Kidney epithelial cell (primary cell): ENCODE data around the gene TSPOAP1. TPM values are rescaled to one million over a fixed set of nuclear protein-coding genes. Genes with fewer than 3 reads are reported as not detected.
A peak's percentile ranks its signal among the peaks of the same experiment; 100 is the strongest.

Source experiments
- DNase-seq: peaks from one replicate; pipeline ENCODE4 v3.0.0-alpha.2; 2010; ENCODE audit warnings: low read depth
- H3K27me3 ChIP-seq: 2 replicates; pipeline ENCODE4 v1.6.0; 2011; ENCODE audit warnings: low read length; ENCODE audit not compliant: control insufficient read depth, insufficient read depth
- H3K36me3 ChIP-seq: 2 replicates; pipeline ENCODE4 v1.5.1; 2011; ENCODE audit warnings: low read length; ENCODE audit not compliant: control insufficient read depth, insufficient read depth
- H3K4me3 ChIP-seq: 2 replicates; pipeline ENCODE4 v1.5.1; 2011; ENCODE audit warnings: low read depth, mild to moderate bottlenecking, control low read depth, low read length
- total RNA-seq: library from RNA; depleted of rRNA; stranded (reverse); fragments of >200 nt; gene quantifications from 2 replicates; pipeline ENCODE4 v1.2.3, GENCODE V29; 2015
- TF ChIP-seq, protein P1 (sequence below): IDR thresholded peaks from 2 replicates; pipeline ENCODE4 v1.5.1; 2011; ENCODE audit warnings: mild to moderate bottlenecking, moderate library complexity, low read length, control low read depth, inconsistent platforms; ENCODE audit not compliant: insufficient read depth, poor library complexity, severe bottlenecking

The TSPOAP1 gene
- total RNA-seq, 1 donor from 2014 or later, result 9.4 TPM

DNA sequence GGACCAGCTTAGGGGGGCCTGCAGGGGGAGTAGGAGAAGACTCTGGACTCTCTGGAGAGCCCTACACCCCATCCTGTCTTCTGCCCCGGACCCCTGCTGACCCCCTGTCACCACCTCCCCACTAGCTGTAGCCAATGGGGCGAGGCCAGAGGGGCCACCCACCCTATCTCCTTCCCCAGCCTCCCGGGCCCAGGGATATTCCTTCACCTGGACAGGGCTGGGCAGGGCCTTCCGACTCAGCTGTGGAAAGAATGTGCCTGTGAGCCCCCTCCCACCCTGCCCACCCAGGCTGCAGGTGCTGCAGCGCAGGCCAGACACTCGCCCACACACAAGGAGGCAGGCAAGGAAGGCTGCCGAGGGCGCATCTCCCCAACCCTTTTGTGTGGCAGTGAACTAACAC lies 23.0 kb downstream of the TSPOAP1 start:
- Histone ChIP-seq H3K36me3 (no peaks in the 10 kb centered on the region), H3K4me3 (no peak overlapping the region), H3K27me3 (peaks cover 3% of the 10 kb centered on the region)
- TF ChIP-seq, protein P1, sequence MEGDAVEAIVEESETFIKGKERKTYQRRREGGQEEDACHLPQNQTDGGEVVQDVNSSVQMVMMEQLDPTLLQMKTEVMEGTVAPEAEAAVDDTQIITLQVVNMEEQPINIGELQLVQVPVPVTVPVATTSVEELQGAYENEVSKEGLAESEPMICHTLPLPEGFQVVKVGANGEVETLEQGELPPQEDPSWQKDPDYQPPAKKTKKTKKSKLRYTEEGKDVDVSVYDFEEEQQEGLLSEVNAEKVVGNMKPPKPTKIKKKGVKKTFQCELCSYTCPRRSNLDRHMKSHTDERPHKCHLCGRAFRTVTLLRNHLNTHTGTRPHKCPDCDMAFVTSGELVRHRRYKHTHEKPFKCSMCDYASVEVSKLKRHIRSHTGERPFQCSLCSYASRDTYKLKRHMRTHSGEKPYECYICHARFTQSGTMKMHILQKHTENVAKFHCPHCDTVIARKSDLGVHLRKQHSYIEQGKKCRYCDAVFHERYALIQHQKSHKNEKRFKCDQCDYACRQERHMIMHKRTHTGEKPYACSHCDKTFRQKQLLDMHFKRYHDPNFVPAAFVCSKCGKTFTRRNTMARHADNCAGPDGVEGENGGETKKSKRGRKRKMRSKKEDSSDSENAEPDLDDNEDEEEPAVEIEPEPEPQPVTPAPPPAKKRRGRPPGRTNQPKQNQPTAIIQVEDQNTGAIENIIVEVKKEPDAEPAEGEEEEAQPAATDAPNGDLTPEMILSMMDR, result no peak
- no peak for DNase-seq

DNA sequence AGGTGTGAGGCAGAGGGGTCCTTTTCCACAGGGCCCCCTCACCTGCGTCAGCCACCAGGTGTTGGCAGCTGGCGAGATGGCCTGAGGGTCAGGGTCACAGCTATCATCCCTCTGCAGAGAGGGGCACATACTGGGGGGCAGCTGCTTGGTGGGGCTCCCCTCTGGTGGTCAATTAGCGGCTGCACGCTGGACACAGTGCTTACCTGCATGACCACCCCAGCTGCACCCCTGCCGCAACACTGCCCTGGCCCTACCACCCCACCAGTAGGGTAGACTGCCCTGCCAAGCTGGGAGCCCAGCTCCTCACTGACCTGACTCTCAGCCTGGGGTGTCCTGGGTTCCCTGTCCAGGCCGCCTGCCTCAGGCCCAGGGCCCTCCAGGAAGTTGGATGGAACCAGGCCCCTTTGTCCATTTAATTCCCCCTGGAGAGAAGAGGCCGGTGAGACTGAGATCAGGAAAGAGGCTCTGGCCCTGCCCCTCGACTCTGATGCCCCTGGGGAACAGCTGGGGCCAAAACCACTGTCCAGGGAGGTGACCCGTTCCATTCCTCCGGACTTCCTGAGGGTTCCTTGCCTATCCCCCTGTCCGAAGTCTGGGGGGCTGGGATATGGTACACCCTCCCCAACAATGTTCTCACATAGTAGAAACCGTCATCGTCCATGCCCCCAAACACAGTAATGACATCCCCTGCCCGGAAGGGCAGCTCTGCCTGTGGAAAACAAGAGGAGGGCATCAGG lies 23.7 kb downstream of the TSPOAP1 start:
- TF ChIP-seq, protein P1, result no peak
- no peak for DNase-seq
- no peak overlapping the region for H3K4me3 ChIP-seq
- H3K36me3 ChIP-seq, result no peaks in the 10 kb centered on the region
- H3K27me3 ChIP-seq, result peaks cover 6% of the 10 kb centered on the region

DNA sequence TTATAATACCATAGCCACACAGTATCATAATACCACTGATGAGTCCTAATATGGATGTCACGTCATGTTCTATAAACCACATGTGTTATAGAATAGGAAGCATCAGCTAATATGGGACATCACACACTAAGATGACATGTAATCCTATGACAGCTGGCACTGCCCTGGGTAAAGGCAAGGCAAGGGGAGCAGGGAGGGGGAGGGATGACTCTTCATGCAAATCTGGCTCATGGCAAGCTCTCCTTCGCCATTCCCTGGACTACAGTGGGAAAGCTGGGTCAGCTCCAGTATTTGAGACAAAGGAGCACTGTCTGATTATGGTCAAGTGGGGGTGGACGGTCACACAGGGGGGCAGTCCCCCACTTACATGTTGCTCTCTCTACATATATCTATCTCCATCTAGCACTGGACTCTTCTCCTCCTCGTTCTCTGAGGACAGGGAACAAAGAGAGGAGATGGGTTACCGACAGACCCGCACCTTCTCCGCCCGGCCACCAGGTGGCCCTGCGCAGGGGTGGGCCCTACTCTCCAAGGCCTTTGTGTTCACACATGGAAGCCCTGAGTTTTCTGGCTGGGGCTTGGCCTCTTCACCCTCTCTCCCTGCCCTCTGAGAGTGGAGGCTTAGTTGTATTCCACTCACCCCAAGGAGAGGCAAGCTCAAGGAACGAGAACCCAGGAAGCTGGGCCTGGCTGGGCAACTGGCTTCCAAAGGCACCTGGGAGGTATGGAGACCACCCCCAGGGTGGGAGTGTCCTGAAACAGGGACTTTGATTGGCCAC lies 24.4 kb downstream of the TSPOAP1 start:
- no peaks in the 10 kb centered on the region for H3K36me3 ChIP-seq
- H3K4me3 ChIP-seq, result no peak overlapping the region
- no peak for DNase-seq
- peaks cover 6% of the 10 kb centered on the region for H3K27me3 ChIP-seq
- TF ChIP-seq, protein P1, result peak; percentile 80

DNA sequence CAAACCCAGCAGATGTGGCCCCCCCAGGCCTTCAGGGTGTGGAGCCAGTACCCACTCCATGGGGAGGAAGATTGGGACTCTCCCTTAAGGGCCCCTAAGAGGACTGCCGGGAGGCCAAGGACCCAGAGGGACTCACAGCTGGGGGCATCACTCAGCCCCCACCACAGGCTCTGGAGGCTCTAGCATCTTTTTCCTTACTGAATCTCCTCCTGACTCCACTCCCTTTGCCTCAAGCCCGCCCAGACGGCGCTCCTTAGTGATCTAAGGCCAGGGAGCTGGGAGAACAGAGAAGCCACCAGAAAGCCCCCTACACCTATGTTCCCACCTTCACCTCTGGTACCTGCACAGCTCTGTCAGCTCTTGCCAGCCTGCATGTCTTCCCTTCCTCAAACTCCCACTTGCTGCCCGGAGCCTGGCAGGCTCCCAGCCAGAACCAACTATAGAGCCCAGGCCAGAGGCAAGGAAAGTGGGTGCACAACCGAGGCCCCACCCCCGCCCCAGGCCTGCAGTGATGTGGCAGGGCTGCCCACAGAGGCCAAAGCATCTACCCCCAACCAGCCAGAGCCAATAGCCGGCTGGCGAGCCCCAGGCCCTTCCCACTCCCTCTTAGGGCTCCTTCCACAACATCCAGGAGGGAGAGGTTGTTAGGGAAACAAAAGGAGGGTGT lies 25.5 kb downstream of the TSPOAP1 start:
- H3K36me3 ChIP-seq, result no peaks in the 10 kb centered on the region
- no peak for DNase-seq
- no peak overlapping the region for H3K4me3 ChIP-seq
- peaks cover 6% of the 10 kb centered on the region for H3K27me3 ChIP-seq
- TF ChIP-seq, protein P1, result no peak

GRCh38 chr17:58302171-58302918 lies 26.2 kb downstream of the TSPOAP1 start:
- DNase-seq, result no peak

More at GRCh38 chr17:58302171-58302918, 26.2 kb downstream of the TSPOAP1 start:
- Histone ChIP-seq H3K36me3 (no peaks in the 10 kb centered on the region), H3K27me3 (peaks cover 6% of the 10 kb centered on the region), H3K4me3 (no peak overlapping the region)
- TF ChIP-seq, protein P1, result no peak
